OCI-LY3 (cell line): ENCODE results near the gene SEMA3G.

Source experiments
- H2AFZ ChIP-seq: fragments of 200-600, 300-600 bp; shearing (Covaris generic); 2 replicates; pipeline ENCODE4 v1.6.0; 2014; ENCODE audit warnings: antibody characterized with exemption, low read depth, low read length
- H3K27ac ChIP-seq: fragments of 200-600, 300-600 bp; sonication (generic); 2 replicates; pipeline ENCODE4 v1.5.1; 2014; ENCODE audit warnings: mild to moderate bottlenecking, low read length, moderate library complexity, mixed read lengths
- H3K27me3 ChIP-seq: fragments of 200-600, 300-600 bp; sonication (generic); 2 replicates; pipeline ENCODE4 v1.6.1; 2014; ENCODE audit warnings: low read depth, low read length, mixed read lengths
- H3K36me3 ChIP-seq: fragments of 200-600, 300-600 bp; sonication (generic); replicated peaks from 2 replicates; pipeline ENCODE3; 2014; ENCODE audit warnings: low read depth, low read length, mixed read lengths
- H3K4me1 ChIP-seq: fragments of 300-600, 200-600 bp; sonication (generic); 2 replicates; pipeline ENCODE4 v1.6.1; 2014; ENCODE audit warnings: low read length, mixed read lengths
- H3K4me2 ChIP-seq: fragments of 200-600, 300-600 bp; sonication (generic); 2 replicates; pipeline ENCODE4 v1.6.1; 2014; ENCODE audit warnings: low read length, mixed read lengths
- H3K4me3 ChIP-seq: fragments of 300-600, 200-600 bp; sonication (generic); 2 replicates; pipeline ENCODE4 v1.5.1; 2014; ENCODE audit warnings: antibody characterized with exemption, mild to moderate bottlenecking, low read length, moderate library complexity
- H3K79me2 ChIP-seq: fragments of 300-600, 200-600 bp; shearing (Covaris generic); 2 replicates; pipeline ENCODE4 v1.6.1; 2014; ENCODE audit warnings: mild to moderate bottlenecking, low read length, mixed read lengths
- H3K9ac ChIP-seq: fragments of 300-600, 200-600 bp; shearing (Covaris generic); 2 replicates; pipeline ENCODE4 v1.6.0; 2014; ENCODE audit warnings: mild to moderate bottlenecking, low read length, moderate library complexity
- H3K9me3 ChIP-seq: fragments of 200-600, 300-600 bp; shearing (Covaris generic); 2 replicates; pipeline ENCODE4 v1.6.1; 2014; ENCODE audit warnings: low read length, mixed read lengths; ENCODE audit not compliant: insufficient read depth
- H4K20me1 ChIP-seq: fragments of 200-600, 300-600 bp; sonication (generic); 2 replicates; pipeline ENCODE4 v1.6.1; 2016; ENCODE audit warnings: low read length, mixed read lengths; ENCODE audit not compliant: insufficient read depth
- CTCF ChIP-seq: fragments of 200-600, 300-600 bp; sonication (generic); IDR thresholded peaks from 2 replicates; pipeline ENCODE4 v1.5.1; 2014; ENCODE audit warnings: antibody characterized with exemption, low read length, low read depth
- EZH2phosphoT487 ChIP-seq: fragments of 200-600 bp; shearing (Covaris generic); IDR thresholded peaks from 2 replicates; pipeline ENCODE4 v1.6.1; 2018; ENCODE audit warnings: antibody characterized with exemption, mixed run types, low read depth

SEMA3G gene

GRCh38 chr3:52438579-52439425 is 6.1 kb downstream of the SEMA3G start:
- Histone ChIP-seq H3K4me1 (no peaks in the 10 kb centered on the region), H3K9me3 (no peaks in the 10 kb centered on the region), H3K4me2 (no peak overlapping the region), H4K20me1 (no peaks in the 10 kb centered on the region), H3K36me3 (no peaks in the 10 kb centered on the region), H2AFZ (no peak overlapping the region), H3K27ac (no peak overlapping the region), H3K79me2 (no peaks in the 10 kb centered on the region), H3K9ac (no peak overlapping the region), H3K27me3 (peaks cover 8% of the 10 kb centered on the region; the same call in 1 of the 2 replicates), H3K4me3 (no peak overlapping the region)
- no peak for TF ChIP-seq EZH2phosphoT487
- TF ChIP-seq CTCF = no peak

DNA sequence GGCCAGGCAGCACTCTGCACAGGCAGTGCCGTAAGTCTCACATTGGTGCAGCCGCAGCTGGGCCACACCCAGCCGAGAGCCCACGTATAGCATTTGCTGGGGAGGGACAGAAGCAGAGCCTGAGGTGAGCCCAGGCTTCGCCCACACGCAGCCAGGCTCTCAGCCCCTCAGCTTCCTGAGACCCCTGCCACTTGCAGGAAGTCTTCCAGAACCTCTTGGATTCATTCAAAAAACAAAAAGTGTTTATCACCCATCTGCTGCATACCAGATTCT is 6.9 kb downstream of the SEMA3G start:
- Histone ChIP-seq H4K20me1 (no peaks in the 10 kb centered on the region), H2AFZ (no peak overlapping the region), H3K79me2 (no peaks in the 10 kb centered on the region), H3K27me3 (peaks cover 10% of the 10 kb centered on the region; the same call in 1 of the 2 replicates), H3K4me1 (no peaks in the 10 kb centered on the region), H3K9me3 (no peaks in the 10 kb centered on the region), H3K9ac (no peak overlapping the region), H3K36me3 (no peaks in the 10 kb centered on the region), H3K4me3 (no peak overlapping the region), H3K27ac (no peak overlapping the region), H3K4me2 (no peak overlapping the region)
- TF ChIP-seq CTCF (no peak), EZH2phosphoT487 (no peak)

- H3K4me3 ChIP-seq = no peak overlapping the region
- no peak for TF ChIP-seq EZH2phosphoT487
- H3K9me3 ChIP-seq = no peaks in the 10 kb centered on the region
- no peaks in the 10 kb centered on the region for H3K36me3 ChIP-seq
- H4K20me1 ChIP-seq = no peaks in the 10 kb centered on the region
- peaks cover 10% of the 10 kb centered on the region; the same call in 1 of the 2 replicates for H3K27me3 ChIP-seq
- no peak overlapping the region for H2AFZ ChIP-seq
- no peaks in the 10 kb centered on the region for H3K79me2 ChIP-seq
- no peaks in the 10 kb centered on the region for H3K4me1 ChIP-seq
- H3K9ac ChIP-seq = no peak overlapping the region
- no peak overlapping the region for H3K27ac ChIP-seq
- no peak overlapping the region for H3K4me2 ChIP-seq
Measured at GRCh38 chr3:52437326-52438103, 7.4 kb downstream of the SEMA3G start.

- H3K4me1 ChIP-seq = no peaks in the 10 kb centered on the region
- H3K36me3 ChIP-seq = no peaks in the 10 kb centered on the region
- no peak overlapping the region for H3K9ac ChIP-seq
- H4K20me1 ChIP-seq = no peaks in the 10 kb centered on the region
- no peaks in the 10 kb centered on the region for H3K79me2 ChIP-seq
- no peak for TF ChIP-seq CTCF
- no peak for TF ChIP-seq EZH2phosphoT487
- no peak overlapping the region for H3K4me2 ChIP-seq
- H3K9me3 ChIP-seq = no peaks in the 10 kb centered on the region
- no peak overlapping the region for H3K4me3 ChIP-seq
- peaks cover 10% of the 10 kb centered on the region; the same call in 1 of the 2 replicates for H3K27me3 ChIP-seq
- no peak overlapping the region for H2AFZ ChIP-seq
- H3K27ac ChIP-seq = no peak overlapping the region
Measured at GRCh38 chr3:52436500-52437149, 8.3 kb downstream of the SEMA3G start.
